ENCODE data around the gene CFAP92.
A peak's percentile ranks its signal among the peaks of the same experiment; 100 is the strongest.

Gene CFAP92

DNA sequence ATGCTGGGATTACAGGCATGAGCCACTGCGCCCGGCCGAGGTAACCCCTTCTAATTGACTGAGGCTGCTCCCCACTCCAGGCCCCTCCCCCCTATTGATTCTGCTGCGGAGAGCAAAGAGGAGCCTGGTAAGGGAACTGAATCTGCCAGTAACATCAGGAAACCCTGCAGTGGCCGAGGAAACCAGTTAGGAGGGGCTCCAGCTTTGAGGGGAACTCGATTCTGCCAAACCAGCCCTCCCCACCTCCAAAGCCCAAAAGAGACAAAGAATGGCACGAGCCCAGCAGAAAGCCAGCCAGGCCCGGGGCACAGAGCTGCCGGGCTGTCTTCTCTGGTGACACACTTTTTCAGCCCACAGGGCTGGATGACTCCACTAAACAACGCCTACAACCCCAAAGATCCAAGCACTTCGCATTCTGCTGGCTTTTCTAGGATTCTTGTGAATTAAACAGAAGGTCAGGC lies 129.5 kb downstream of the CFAP92 start:
- no peak overlapping the region for H3K4me3 ChIP-seq (ENCODE audit: low read depth, low read length)
- TF ChIP-seq, protein P1, sequence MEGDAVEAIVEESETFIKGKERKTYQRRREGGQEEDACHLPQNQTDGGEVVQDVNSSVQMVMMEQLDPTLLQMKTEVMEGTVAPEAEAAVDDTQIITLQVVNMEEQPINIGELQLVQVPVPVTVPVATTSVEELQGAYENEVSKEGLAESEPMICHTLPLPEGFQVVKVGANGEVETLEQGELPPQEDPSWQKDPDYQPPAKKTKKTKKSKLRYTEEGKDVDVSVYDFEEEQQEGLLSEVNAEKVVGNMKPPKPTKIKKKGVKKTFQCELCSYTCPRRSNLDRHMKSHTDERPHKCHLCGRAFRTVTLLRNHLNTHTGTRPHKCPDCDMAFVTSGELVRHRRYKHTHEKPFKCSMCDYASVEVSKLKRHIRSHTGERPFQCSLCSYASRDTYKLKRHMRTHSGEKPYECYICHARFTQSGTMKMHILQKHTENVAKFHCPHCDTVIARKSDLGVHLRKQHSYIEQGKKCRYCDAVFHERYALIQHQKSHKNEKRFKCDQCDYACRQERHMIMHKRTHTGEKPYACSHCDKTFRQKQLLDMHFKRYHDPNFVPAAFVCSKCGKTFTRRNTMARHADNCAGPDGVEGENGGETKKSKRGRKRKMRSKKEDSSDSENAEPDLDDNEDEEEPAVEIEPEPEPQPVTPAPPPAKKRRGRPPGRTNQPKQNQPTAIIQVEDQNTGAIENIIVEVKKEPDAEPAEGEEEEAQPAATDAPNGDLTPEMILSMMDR (IDR thresholded peaks at IDR 0.05; ENCODE audit: low read depth, low read length) = no peak
- in situ Hi-C loops (cut with HindIII; ENCODE audit: low sequenced_read_pairs) = no loop called here
- DNase-seq (ENCODE audit: low read depth, low spot score) = no peak

- TF ChIP-seq, protein P1 (IDR thresholded peaks at IDR 0.05; ENCODE audit: low read depth, low read length) = peak; percentile 34
- no peak overlapping the region for H3K4me3 ChIP-seq (ENCODE audit: low read depth, low read length)
- DNase-seq (ENCODE audit: low read depth, low spot score) = no peak
- in situ Hi-C loops (cut with HindIII; ENCODE audit: low sequenced_read_pairs) = no loop called here
Observed at GRCh38 chr3:128863560-128863959, 130.3 kb downstream of the CFAP92 start.

DNA sequence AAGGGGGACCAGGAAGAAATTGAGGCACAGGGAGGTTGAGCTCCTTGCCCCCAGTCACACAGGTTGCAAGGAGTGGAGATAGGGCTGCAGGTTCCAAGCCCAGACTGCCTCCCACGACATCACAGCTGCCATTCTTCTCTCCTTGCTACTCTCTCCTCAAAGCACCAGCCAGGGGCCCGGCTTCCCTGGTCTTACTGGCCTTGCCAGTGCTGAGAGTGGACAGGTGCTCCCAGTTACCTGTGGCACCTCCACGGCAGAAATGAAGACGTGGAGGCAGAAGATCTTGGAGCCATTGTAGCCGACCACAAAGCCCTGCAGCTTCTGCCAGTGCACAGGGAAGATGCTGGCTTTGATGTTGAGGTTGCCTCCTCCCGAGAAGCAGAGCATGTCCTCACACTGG lies 132.4 kb downstream of the CFAP92 start:
- no peak for DNase-seq (ENCODE audit: low read depth, low spot score)
- H3K4me3 ChIP-seq (ENCODE audit: low read depth, low read length) = no peak overlapping the region
- in situ Hi-C loops (cut with HindIII; ENCODE audit: low sequenced_read_pairs) = no loop called here
- TF ChIP-seq, protein P1 (IDR thresholded peaks at IDR 0.05; ENCODE audit: low read depth, low read length) = no peak

Measured in astrocyte of the spinal cord (primary cell).